NCI-H82 treated with DMSO at 0.1 percent for 48 hours (cell line): Measurements from ENCODE around the gene ARF5.

ENCODE experiments used
- DNase-seq: peaks from one replicate; lab custom pipeline; 2025; ENCODE audit not compliant: unreplicated experiment; lab: John Stamatoyannopoulos, UW

The ARF5 gene

DNA sequence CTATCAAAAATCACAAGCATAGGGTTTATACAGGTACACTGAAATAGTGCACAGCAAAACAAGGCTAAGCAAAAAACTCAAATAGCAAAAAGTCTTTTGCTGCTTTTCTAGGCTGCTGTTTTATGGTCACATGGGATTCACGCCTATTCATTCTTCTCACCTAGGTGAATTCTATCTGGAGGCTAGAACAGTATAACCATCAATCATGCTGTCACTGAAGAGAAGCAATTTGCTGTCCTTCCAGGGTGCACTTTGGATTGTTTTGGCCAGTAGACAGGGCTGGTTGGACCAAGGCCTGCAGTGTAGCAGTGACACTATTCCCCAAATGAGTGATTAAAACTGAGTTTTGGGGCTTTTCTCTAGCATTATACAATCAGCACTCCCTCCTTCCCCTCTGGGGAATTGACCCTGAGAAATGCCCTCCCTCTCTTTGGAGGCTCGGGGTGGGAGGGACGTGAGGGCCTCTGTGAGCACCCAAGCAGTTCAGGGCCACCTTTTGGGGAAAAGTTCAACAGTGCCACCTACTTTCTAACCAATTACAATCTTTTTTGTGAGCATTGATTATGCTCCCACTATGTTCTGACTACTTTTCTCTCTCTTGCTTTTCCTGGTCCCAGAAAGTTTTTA lies 47.6 kb downstream of the ARF5 start:
- DNase-seq, result no peak

DNA sequence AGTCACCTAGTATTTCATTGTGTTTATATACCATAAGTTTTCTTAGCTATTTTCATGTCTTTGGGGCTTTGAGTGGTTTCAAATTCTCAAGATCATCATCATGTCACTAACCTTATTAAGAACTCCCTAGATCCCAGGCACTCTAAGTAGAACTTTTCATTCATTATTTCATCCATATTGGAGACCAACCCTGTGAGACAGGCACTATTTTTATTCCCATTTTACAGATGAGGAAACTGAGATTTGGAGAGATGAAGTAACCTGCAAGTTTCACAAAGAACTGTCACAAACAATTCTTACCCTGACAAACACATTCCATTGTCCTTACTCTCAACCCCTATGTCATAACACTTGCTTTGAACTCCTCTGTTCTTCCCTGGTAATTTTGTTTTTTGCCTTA lies 50.0 kb downstream of the ARF5 start:
- no peak for DNase-seq
